Esophagus squamous epithelium (tissue), 4 donors: ENCODE results near the gene CSTF1.

Source experiments
- CTCF ChIP-seq, 6 experiments: fragments of 450-650 bp in 4 of 6; fragments of 200-600 bp in 2 of 6; sonication (generic) in 2 of 6; IDR thresholded peaks; one replicate each; pipeline ENCODE4 v1.5.1; 2016 to 2019; ENCODE audit warnings: antibody characterized with exemption in 6 of 6, mild to moderate bottlenecking in 4 of 6, moderate library complexity in 4 of 6
- POLR2A ChIP-seq, 4 donors: fragments of 450-650 bp; IDR thresholded peaks; one replicate each; pipeline ENCODE4 v1.6.1; 2017; ENCODE audit warnings: antibody characterized with exemption in 4 of 4, mild to moderate bottlenecking in 4 of 4, moderate library complexity in 3 of 4

GRCh38 chr20:56439771-56440291 is 47.4 kb downstream of the CSTF1 start:
- TF ChIP-seq CTCF (IDR thresholded peaks at IDR 0.05) (no peak), POLR2A (IDR thresholded peaks at IDR 0.05) (no peak)
